Ammon's horn (tissue), 1 donor: Measurements from ENCODE around the gene NSD1.
"Not testable (repeated sequence)": the region's sequence is repeated elsewhere in the genome, so short reads cannot be mapped to it uniquely, and the experiment has no call there.

ENCODE experiments used
- DNase-seq: peaks from one replicate; pipeline ENCODE4 v3.0.0-alpha.2; 2016; ENCODE audit warnings: low spot score

The NSD1 gene

DNA sequence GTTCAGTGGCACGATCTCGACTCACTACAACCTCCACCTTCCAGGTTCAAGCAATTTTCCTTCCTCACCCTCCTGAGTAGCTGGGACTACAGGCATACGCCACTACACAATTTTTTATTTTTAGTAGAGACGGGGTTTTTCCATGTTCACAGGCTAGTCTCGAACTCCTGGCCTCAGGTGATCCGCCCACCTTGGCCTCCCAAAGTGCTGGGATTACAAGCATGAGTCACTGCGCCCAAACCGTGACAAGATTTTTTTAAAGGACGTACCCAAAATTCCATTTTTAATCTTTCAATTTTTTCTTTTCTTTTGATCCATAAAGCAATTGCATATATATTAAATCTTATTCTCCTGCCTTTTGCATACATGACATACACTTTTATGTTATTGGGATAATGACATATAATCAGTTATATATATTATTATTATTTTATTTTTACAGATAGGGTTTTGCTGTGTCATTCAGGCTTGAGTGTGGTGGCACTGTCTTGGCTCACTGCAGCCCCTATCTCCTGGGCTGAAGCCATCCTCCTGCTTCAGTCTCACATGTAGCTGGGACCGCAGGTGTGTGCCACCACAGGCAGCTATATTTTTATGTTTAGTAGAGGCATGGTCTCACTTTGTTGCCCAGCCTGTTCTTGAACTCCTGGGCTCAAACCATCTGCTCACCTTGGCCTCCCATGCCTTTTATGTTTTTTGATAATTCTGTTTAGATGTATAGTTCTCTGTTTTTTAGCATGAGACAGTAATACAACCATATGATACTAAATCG, 98.1 kb downstream of the NSD1 start:
- DNase-seq = no peak

DNA sequence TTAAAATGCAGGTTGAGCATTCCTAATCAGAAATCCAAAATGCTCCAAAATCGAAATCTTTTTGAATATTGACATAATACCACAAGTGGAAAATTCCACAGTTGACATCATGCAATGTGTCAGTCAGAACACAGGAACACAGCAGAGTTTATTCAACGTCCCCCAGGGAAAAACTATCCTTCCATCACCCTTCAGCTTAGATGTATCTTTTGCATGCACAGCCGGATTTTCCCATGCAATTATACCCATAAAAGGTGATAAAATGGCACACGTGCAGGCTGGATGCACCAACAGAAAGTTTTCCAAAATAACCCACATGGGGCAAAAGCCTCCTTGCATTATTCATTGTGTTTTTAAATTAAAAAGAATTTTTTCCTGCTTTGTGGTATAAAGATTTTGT, 98.8 kb downstream of the NSD1 start:
- DNase-seq = no peak

DNA sequence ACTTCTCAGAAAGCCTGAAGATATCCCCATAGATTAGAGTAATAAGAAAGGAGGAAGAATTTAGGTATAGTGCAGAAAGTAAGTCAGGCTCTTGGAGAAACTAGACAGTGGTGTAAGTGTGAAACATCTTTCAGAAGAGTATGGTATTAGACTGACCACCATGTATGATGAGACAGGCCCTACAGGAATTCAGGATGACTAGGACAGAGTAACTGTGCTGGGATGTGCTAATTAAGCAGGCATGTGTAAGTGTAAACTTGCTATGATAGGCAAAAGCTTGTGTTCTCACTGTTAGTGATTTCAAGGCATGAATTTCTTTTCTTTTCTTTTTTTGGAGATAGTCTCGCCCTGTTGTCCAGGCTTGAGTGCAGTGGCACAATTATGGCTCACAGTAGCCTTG, 99.2 kb downstream of the NSD1 start:
- DNase-seq = no peak

DNA sequence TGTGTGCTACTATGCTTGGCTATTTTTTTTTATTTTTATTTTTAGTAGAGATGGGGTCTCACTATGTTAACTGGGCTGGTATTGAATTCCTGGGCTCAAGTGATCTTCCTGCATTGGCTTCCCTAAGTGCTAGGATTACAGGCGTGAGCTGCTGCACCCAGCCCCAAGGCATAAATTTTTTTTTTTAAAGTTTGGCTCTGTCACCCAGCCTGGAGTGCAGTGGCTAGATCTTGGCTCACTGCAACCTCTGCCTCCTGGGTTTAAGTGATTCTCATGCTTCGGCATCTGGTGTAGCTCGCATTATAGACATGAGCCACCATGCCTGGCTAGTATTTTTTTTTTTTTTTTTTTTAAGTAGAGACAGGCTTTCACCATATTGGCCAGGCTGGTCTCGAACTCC, 99.6 kb downstream of the NSD1 start:
- no peak for DNase-seq

DNA sequence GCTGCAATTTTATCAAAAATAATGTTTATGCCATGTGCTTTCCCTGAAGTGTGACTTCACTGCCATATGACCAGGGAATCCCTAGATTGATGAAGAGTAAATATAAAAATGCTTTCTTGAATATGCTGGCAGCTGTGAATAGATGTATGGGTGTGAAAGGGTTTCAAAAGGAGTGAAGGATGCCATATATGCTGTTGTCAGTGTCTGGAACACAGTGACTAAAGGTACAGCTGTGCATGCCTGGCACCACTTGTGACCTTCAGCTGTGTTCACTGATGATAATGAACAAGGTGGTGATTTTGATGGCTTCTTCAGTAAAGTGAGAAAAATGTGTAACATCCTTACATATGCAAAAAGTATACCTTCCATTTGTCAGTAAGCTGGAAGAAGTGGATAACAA, 100.2 kb downstream of the NSD1 start:
- DNase-seq = no peak

DNA sequence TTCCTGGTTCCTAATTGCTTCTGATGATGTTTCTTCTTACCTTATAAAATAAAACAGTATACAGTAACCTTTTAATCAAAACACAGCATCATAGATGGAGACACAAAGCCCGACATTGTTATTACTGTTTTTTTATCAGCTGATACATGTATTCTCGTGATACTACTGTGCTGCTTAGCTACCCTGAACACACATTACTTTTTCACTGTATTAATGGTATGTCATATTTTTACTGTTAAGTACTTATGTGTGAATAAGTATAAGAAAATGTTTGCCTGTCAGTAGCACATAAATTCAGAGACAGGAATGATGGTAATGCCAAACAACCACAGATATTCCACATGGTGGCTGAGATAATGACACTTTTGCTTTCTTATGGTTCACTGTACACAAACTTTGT, 101.3 kb downstream of the NSD1 start:
- no peak for DNase-seq

DNA sequence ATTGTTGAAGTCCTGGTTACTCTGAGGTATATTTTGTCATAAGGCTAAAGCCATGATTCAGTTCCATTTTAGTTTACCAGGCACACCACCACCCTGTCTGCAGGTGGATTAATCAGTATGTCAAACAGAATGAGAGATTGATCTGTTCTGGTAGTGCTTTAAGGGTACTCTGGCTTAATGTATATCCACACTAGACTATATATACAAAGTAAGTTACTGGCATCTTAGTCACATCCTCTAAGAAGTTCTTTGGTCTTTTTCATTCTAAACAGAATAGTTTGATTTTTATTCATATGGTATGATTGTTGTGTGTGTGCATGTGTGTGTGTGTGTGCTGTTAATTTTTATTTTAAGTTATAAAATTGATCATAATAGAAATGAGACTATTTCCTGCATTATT, 108.2 kb downstream of the NSD1 start:
- DNase-seq = no peak

DNA sequence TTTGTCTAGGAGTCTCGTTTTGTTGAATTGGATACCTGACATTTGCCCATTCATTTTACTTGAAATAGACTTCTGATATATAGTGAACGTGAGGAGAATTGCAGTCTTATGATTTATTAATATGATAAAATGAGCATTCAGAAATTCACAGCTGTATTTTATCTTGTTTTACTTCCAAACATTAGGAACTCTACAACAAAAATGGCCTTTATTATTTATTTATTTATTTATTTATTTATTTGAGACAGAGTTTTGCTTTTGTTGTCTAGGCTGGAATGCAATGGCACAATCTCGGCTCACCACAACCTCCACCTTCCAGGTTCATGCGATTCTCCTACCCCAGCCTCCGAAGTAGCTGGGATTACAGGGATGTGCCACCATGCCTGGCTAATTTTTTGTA, 108.7 kb downstream of the NSD1 start:
- no peak for DNase-seq

DNA sequence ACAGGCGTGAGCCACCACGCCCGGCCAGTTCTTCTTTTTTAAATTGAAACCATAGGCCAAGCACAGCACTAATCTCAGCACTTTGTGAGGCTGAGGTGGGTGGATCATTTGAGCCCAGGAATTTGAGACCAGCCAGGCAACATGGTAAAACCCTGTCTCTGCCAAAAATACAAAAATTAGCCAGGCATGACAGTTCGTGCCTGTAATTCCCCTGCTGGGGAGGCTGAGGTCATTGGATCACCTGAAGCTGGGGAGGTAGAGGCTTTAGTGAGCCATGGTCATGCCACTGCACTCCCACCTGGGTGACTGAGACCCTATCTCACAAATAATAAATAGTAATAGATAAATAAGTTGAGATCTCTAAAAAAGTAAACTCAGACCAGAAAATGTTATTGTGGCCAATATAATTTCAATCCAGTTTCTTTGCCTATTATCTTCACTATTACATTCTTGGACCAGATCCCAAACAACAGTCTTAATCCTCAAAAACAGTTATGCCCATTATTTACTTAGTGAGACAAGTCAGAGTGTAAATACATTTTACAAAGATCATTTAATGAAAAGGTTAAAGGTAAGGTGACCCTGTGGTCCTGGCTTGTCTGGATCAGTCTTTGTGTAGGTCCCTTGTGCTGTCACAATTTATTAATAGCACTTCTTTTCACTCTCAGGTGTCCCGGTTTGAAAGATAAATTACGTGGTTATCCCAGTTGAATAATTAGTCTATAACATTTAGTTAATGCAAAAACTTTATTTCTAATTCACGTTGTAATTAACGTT, 116.4 kb downstream of the NSD1 start:
- no peak for DNase-seq

DNA sequence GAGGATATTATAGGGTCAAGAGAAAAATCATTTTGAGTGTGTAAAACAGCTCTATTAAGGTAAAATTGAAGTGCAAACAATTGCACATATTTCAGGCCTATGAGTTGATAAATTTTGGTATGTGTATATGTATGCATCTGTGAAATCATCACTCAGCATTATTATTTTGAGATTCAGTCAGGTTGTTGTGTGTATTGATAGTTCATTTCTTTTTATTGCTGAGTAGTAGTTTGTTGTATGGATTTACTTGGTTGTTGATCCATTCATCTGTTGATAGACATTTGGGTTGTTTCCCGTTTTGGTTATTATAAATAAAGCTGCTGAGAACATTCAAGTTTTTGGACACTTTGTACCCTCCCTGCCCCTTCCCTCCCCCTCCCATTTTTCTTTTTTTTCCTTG, 119.7 kb downstream of the NSD1 start:
- no peak for DNase-seq

DNA sequence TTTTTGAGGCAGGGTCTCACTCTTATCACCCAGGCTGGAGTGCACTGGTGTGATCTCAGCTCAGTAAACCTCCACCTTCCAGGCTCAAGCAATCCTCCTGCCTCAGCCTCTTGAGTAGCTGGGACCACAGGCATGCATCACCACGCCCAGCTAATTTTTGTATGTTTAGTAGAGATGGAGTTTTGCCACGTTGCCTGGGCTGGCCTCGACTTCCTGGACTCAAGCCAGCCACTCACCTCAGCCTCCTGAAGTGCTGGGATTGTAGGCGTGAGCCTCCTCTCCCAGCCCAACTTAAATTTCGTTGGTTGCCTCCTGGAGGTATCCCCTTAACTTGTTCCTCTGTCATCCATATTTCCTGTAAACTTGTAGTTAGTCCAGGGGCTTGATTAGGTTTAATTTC, 122.7 kb downstream of the NSD1 start:
- no peak for DNase-seq

DNA sequence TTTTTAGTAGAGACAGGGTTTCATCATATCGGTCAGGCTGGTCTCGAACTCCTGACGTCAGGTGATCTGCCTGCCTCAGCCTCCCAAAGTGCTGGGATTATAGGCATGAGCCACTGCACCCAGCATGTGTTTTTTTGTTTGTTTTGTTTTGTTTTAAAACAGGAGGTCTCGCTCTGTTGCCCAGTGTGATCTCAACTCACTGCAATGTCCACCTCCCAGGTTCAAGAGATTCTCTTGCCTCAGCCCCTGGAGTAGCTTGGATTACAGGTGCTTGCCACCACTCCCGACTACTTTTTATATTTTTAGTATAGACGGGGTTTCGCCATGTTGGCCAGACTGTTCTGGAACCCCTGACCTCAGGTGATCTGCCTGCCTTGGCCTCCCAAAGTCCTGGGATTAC, 125.1 kb downstream of the NSD1 start:
- not testable (repeated sequence) for DNase-seq

DNA sequence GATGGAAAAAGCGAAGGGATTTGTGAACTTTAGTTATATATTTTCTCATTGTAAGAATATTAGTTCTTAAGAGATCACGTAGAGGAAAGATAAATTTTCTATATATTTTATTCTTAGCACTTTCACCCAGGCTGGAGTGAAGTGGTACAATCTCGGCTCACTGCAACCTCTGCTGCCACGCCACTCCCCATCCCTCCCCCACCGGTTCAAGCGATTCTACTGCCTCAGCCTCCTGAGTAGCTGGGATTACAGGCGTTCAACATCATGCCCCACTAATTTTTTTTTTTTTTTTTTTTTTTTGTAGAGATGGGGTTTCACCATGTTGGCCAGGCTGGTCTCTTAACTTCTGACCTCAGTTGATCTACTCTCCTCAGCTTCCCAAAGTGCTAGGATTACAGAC, 127.4 kb downstream of the NSD1 start:
- no peak for DNase-seq

DNA sequence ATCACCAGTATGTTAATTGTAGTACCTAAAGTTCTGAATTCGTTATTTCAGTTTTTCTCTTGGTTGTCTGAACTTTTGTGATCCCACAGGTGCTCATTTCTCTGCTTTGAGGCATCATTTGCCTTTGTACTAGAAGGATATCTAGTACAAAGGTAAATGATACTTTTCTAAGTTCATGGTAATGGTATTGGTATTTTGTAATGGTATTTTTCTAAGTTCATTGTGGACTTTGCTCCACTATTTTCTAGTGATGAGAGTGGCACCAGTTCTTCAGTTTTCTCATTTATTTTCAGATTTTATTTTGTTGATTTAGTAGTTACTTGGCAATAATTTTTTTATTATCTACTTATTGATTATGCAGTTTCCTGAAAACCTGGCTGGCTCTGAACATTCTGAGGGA, 127.9 kb downstream of the NSD1 start:
- DNase-seq = no peak

DNA sequence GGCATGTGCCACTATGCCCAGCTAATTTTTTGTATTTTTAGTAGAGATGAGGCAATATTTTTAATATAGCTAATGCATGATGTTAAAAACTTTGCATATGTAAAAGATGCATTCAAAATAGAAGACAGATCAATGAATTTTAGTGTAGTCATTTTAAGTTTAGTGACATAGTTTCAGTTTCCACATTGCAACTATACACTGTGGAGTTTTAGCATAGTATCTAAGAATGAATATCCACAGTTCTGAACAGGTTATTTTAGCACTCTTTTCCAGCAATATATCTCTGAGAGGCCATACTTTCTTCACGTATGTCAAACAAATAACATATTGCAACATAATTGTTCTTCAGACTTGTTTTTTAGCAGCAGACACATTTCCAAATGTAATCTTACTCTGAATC, 130.6 kb downstream of the NSD1 start:
- DNase-seq = no peak

DNA sequence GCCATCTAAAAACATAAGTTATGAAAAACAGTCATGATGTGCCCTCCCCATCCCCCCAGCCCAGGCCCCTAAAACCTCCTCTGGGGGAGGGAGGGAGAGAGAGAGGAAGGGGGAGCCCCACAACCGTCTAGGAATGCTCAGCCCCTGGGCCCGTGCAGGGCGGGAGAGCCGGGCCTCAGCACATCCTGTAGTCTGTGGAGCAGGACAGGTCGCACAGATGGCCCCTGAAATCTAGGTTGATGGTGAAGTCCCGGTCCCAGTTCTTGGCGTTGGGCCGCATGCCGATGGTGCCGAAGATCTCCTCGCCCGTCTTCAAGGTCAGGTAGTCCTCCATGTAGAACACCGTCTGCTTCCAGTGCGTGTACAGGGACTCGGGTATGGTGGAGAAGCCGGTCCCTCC, 131.8 kb downstream of the NSD1 start:
- DNase-seq = no peak

DNA sequence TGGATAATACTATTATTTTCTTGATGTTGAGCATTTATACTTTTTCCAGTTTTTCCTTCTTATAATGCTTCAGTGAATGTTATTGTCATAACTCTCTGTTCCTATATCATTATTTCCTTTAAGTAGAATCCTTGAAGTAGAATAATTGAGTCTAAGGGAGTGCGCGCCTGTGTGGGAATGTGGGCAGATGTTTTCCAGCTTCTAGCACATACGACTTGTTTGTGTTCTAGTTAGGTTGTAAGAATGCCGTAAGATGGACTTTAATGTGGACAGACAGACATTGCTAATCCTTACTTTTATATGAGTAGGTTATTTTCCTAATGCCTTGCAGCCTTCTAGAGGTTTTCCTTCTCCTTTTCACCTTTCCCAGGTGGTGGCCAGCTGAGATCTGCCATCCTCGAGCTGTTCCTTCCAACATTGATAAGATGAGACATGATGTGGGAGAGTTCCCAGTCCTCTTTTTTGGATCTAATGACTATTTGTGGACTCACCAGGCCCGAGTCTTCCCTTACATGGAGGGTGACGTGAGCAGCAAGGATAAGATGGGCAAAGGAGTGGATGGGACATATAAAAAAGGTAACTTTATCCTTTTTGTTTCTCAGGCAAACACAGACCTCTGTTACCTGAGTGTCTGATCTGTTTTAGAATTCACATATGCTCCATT, 135.8 kb downstream of the NSD1 start:
- no peak for DNase-seq

DNA sequence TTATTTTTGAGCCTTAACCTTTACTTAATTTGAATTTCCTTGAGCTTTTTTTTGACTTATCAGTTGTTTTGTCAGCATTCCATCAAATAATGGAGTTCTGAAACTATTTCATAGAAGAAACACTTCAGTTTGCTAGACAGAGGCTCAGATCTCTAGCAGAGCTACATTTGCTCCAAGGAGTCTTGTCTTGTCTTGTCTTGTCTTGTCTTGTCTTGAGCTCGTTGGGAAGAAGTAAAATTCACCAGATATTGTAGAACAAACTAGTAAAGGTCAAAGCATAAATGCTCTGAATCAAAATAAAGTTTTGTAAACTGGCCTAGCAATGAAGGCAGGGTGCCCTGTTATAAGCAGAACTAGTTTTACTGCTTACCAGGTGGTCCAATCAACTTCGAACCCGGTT, 136.4 kb downstream of the NSD1 start:
- no peak for DNase-seq

DNA sequence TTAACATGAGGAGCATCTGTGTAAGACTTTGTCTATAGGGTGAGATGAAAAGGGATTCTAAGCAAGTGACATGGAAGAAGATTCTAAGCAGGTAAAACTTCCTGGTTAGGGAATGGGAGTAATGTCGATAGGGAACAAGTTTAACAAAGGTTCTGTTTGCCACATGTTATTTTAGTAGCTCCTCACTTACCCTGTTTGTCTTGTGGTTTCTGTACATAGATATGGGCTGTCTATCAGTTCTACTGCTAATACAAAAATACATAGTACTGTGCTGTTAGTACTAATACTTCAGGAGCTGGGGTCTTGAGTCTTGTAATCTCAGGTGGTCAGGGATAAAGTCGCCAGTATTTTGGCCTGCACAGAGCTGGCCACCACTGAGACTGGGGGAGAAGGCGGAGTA, 137.1 kb downstream of the NSD1 start:
- no peak for DNase-seq

DNA sequence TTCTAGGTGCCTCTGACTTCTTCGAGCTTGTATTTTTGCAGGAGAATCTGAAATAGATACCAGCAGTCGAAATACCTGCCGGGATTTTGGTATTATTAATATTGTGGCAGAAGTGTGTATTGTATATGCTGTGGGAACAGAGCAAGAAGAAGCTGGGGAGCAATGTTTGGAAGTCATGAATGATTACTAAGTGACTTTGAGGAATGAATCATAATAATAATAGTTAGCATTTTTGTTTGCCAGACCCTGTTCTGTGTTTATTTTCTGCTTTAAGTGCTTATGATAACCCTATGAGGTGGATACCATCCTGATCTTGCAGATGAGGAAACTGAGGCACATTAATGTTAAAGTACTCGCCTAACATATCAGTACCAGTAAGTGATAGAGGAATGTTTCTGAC, 137.5 kb downstream of the NSD1 start:
- no peak for DNase-seq

DNA sequence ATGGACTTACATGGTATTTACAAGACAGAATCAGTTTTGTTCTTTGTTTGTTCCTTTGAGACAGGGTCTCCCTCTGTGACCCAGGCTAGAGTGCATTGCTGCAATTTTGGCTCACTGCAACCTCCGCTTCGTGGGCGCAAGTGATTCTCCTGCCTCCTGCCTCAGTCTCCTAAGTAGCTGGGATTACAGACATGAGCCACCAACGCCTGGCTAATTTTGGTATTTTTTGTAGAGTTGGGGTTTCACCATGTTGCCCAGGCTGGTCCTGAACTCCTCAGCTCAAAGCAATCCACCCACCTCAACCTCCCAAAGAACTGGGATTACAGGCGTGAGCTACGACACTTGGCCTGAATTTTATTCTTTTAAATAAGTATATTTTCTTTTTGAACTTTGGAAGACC, 142.3 kb downstream of the NSD1 start:
- no peak for DNase-seq

DNA sequence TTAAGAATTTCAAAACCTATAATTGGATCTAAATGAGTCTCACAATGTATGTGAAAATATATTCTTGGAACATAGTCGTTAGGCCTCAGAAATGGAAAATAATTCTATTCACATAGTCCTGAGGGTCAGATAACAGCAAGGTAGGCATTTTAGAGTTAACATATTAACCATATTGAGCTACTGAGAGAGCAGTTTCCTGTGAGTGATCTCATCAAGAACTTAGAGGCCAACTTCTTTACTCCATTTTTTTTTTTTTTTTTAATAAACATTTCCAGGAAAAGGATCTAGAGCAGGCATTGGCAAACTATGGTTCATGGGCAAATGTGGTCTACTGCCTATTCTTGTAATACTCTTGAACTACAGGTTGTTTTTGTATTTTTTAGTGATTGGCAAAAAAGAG, 143.3 kb downstream of the NSD1 start:
- no peak for DNase-seq

DNA sequence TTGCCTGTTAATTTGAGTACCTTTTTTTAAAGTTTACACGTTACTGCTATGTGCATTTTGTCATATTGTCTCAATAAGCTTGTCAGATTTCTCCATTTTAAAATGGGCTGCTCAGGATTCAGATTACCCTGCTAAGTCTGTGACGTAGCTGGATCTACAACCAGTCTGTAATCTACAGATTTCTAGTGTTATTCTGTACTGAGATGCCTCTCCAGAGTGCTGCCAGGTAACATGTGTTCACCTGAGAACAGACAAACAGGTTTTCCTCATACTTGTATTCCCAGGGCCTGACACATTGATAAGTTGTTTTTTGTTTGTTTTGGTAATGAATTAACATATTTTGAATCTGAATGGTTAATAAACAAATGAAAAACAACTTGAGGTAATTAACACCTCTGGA, 154.6 kb downstream of the NSD1 start:
- no peak for DNase-seq
